ENCODE data around the gene TEAD3. TPM values are rescaled to one million over a fixed set of nuclear protein-coding genes. Genes with fewer than 3 reads are reported as not detected.

The TEAD3 gene
- total RNA-seq, 2 donors from 2014 or later, result 1.7 to 1.9 TPM

Other genes starting within 250 kb of the TEAD3 start
- gene ZNF76, start 237.3 kb downstream of the TEAD3 start, total RNA-seq, result 10 to 100 TPM; 52.1 to 55.9 TPM
- gene DEF6, start 199.3 kb downstream of the TEAD3 start, total RNA-seq, result 100 to 1,000 TPM; 108 to 127 TPM
- 10 to 100 TPM; 24.1 to 27.9 TPM for gene PPARD, start 154.5 kb downstream of the TEAD3 start, total RNA-seq
- gene FANCE, start 44.7 kb downstream of the TEAD3 start, total RNA-seq, result 10 to 100 TPM; 22.0 to 27.2 TPM
- gene RPL10A, start 28.7 kb downstream of the TEAD3 start, total RNA-seq, result 1,000 to 10,000 TPM; 2,353 to 2,363 TPM
- not detected for gene TULP1, start 15.8 kb upstream of the TEAD3 start, total RNA-seq
- 100 to 1,000 TPM; 106 to 120 TPM for gene FKBP5, start 191.8 kb upstream of the TEAD3 start, total RNA-seq
- gene ARMC12, start 240.0 kb upstream of the TEAD3 start, total RNA-seq, result 1 to 10 TPM; 4.5 to 5.2 TPM